RPMI7951 (cell line): ENCODE data around the gene HOXC5. TPM values are rescaled to one million over a fixed set of nuclear protein-coding genes. Genes with fewer than 3 reads are reported as not detected.

Experiments used
- DNase-seq: peaks from one replicate; pipeline ENCODE4 v3.0.0-alpha.2; 2012; ENCODE audit warnings: low read depth
- total RNA-seq: library from RNA; depleted of rRNA; stranded (reverse); fragments of >200 nt; shearing (Covaris generic); gene quantifications from 2 replicates; pipeline ENCODE4 v1.2.3, GENCODE V29; 2014

The HOXC5 gene
- total RNA-seq, 1 experiment from 2014 or later, result 2.0 TPM

GRCh38 chr12:54045868-54046521, 13.1 kb downstream of the HOXC5 start:
- DNase-seq, result no peak

DNA sequence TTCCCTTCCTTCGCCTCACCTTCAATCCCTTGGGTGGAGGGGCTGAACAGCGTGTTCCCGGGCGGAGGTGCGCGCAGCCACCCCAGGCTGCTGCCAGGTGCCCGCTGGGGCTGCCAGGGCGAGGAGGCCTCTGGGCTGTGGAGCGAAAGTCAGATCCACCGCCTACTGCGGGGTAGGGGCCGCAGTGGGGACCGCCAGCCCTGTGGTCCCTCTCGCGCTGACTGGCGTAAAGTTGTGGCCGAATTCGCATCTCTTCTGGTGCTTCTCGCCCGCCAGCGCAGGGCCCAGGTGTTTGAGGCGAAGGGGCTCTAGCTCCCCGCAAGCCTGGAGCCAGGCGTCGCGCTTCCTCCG, 13.9 kb downstream of the HOXC5 start:
- DNase-seq, result no peak

- DNase-seq, result no peak
Measured at GRCh38 chr12:54047160-54047963, 14.5 kb downstream of the HOXC5 start.

DNA sequence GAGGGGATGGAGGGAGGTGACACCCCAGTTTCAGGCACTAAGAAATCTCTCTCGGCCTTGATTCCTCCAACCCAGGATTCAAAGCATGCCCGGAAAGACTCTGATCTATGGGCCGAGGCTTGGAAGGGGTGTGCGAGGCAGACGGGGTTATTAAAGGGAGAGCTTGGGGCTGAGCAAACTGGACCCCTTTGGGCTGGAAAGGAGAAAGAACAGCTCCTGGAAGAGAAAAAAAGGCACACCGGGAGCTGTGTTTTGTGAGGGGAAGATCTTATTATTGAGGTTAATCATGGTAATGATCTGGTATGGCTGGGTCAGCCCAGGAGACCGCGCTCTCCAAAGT, 15.1 kb downstream of the HOXC5 start:
- no peak for DNase-seq

DNA sequence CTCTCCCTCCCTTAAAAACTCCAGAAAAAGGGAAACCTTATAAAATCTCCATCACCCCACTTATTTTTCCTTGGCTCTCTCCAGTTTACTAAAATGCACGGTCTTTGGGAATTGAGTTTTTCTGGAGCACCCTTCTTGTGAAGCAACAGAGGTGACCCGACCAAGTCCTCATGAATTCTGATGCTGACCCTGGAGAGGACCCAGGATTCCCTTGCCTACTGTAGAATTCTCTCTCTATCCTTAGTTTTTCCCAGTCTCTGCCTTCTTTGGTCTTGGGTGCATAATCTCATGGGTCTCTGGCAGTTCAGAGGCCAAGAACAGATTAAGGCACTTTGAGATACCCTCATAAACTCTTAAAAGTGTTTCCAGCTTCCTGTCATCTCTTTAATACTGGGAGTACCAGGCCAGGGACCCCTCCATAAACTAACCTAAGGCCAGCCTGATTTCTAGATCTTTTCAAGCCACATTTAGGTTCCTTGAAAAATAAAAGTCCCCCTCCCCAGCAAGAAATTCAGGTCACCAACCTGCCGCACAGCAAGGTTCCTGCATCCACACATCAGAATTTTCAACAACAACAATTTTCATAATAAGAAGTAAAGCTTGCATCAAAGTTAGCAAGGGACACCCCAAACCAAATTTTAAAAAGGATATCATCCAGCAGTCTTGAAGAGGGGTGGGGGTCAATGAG, 15.7 kb downstream of the HOXC5 start:
- no peak for DNase-seq

- DNase-seq, result no peak
Measured at GRCh38 chr12:54049108-54049507, 16.3 kb downstream of the HOXC5 start.

- DNase-seq, result no peak
Measured at GRCh38 chr12:54050482-54050810, 17.6 kb downstream of the HOXC5 start.

DNA sequence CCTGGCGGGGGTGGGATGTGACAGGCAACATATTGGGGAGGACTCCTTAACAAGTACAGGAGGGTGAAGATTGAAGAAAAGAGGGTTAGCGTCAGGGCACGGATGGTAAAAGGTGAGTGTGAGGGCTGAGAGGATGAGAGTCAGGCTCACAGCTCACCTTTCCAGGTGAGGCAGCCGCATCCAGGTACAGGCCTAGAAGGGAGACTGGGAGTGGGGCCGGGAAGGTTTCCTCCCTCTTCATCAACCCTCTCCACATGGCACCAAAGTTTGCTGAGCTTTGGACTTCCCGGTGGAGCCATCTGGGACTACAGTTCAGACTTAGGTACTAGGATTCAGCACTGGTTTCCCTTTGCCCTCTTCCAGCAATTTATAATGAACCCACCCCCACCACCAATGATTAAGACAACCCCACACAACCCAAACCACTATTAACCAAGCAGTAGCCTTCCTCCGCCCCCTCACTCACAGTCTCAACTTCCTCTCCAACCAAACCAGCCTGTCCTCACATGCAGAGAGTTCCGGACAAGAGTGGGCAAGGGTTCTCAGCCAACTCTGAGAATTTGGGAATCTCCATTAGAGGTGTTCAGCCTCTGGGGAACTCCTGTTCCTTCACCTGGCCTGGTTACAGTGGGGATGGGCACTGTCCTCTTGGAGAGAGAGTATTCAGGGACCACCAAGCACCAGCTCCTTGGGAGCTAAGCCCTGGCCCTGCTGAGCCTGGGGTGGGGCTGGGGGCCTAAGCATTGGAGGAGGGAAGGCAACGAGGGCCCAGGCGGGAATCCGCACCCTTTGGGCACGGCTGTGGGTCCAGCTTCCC, 18.4 kb downstream of the HOXC5 start:
- DNase-seq, result no peak

GRCh38 chr12:54051874-54052437, 19.1 kb downstream of the HOXC5 start:
- DNase-seq, result peak; percentile 26

DNA sequence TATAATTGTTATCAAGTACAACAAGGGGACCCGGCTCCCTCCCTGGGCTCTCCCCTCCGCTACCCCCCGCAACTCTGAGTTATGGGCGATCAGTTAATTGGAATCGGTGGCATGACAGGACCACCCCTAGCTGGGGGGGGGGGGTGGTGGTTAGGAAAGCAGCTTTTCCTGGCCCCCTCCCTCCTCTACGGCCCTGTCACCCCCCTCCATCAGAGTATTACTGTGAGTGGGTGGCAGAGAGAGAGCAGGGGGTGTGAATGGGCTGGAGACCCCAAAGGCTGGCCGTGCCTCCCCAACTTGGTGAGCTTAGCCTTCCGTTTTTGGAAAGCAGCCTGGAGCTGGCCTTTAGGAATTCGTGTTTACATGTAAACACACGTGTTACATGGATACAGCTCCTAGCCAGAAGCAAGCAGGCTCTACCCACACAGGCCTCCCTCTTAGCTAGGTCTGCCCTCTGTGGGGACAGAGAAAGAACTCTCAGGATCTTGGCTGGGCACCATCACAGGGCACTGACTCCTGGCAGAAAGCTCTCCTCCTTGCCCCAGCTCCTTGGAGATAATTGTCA, 19.7 kb downstream of the HOXC5 start:
- peak; percentile 63 for DNase-seq

DNA sequence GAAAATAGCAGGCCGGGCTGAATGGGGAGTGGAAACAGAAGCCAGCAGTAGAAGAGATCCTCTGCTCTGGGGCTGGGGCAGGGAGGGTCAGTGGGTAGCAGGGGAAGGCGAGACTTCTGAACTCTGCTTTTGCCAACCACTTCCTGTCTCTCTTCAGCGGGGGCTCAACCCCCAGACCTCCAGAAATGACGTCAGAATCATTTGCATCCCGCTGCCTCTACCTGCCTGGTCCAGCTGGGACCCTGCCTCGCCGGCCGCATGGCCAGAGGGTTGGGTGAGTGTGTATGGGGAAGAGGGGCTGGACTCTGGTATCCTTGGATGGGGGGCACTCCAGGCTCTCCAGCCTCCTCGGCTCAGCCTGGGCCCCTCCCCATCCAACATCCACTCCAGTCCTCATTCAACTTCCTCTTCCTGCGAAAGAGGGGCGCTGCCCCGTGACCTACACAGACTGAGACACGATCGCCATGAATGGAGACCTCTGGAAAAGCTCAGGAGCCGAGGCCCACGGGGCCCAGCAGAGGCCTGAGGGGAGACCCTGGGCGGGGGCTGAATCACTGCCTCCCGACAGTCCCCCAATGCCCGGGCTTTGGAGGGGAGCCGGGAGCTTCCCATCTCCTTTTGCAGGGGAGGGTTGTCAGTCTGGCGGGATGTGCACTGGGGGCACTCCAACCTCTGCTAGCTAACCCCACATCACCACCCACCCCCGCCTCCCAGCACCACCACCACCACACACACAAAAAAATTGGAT, 20.3 kb downstream of the HOXC5 start:
- DNase-seq, result peak; percentile 38

DNA sequence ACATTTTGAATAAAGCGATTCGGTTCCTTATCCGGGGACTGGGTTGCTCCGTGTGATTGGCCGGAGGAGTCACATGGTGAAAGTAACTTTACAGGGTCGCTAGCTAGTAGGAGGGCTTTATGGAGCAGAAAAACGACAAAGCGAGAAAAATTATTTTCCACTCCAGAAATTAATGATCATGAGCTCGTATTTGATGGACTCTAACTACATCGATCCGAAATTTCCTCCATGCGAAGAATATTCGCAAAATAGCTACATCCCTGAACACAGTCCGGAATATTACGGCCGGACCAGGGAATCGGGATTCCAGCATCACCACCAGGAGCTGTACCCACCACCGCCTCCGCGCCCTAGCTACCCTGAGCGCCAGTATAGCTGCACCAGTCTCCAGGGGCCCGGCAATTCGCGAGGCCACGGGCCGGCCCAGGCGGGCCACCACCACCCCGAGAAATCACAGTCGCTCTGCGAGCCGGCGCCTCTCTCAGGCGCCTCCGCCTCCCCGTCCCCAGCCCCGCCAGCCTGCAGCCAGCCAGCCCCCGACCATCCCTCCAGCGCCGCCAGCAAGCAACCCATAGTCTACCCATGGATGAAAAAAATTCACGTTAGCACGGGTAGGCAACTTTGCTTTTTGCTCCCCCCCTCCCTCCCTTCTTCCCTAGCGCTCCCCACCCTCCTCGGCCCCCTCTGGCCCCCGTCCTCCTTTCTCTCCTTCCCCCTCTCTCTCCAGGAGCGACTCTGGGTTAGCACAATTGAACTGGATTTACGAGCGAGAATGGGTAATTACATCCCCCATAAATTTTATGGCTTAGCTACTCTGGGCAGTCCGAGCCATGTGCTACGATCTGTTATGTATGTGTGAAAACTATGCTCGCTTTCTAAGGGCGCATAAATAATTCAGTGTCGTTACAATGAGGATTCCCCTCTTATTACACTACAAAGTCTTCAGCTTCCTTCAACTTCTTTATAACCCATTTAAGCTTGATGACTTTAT, 21.2 kb downstream of the HOXC5 start, which contains the start of gene HOXC4:
Gene HOXC4 (plus strand): TSS at position 85 of the 991 bp plus-strand sequence. CDS start 88 bp downstream, at position 173.
- DNase-seq, result peak; percentile 64

- DNase-seq, result no peak
Measured at GRCh38 chr12:54054742-54055194, 21.9 kb downstream of the HOXC5 start.

DNA sequence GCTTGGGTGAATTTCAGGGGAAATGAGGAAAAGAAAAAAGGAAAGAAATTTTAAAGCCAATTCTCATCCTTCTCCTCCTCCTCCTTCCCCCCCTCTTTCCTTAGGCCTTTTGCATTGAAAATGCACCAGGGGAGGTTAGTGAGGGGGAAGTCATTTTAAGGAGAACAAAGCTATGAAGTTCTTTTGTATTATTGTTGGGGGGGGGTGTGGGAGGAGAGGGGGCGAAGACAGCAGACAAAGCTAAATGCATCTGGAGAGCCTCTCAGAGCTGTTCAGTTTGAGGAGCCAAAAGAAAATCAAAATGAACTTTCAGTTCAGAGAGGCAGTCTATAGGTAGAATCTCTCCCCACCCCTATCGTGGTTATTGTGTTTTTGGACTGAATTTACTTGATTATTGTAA, 22.7 kb downstream of the HOXC5 start:
- no peak for DNase-seq

DNA sequence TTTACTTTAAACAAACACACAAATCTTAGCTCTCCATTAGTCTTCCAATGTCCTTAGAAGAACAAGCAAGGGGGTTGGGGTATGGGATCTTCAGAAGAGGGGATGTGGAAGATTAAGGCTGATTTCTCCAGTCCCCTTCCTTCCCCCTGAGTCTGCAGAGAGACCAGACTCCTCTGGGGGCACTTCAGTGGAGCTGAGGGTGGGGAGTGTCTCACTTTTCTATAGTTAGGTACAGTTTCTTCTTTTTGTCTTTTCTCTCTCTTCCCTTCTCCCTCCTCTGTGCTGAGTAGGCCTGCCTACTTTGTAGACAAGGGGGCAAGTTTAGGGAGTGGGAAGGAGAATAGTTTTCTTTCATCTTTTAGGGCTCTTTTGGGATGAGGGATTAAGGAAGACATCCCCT, 23.3 kb downstream of the HOXC5 start:
- no peak for DNase-seq

DNA sequence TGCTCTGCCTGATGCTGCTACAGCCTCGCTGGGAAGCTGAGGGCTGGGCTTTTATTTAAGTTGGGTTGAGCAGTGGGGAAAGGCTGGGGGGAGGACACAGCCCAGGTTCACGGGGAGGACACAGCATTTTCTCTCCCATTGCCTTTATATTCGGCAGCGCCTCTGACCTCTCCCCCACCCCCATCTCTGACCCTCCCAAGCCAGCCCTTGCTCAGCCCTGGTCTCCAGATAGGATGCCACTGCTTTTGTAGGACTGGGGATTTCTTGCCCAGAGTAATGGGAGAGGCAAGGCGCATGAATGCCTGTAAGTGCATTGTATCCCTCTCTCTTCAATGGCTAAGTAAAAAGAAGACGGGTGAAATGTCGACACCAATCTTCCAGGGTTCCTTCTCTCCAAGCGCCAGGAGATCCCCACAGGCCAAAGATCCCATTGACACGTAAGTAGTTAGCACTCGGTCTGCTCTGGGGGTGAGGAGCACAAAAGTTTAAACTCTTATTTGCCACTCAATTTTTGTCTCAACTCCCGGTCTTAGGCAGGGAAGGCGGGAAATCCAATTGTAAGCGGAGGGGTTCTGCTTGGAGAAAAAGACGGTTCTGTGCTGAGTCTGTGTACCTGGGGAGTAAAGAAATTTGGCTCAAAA, 25.4 kb downstream of the HOXC5 start:
- no peak for DNase-seq

GRCh38 chr12:54059668-54060067, 26.8 kb downstream of the HOXC5 start:
- no peak for DNase-seq

GRCh38 chr12:54060174-54060974, 27.5 kb downstream of the HOXC5 start:
- DNase-seq, result no peak
